ENCODE data around the gene TMEM117.
"Not testable (repeated sequence)": the region's sequence is repeated elsewhere in the genome, so short reads cannot be mapped to it uniquely, and the experiment has no call there.

The TMEM117 gene

DNA sequence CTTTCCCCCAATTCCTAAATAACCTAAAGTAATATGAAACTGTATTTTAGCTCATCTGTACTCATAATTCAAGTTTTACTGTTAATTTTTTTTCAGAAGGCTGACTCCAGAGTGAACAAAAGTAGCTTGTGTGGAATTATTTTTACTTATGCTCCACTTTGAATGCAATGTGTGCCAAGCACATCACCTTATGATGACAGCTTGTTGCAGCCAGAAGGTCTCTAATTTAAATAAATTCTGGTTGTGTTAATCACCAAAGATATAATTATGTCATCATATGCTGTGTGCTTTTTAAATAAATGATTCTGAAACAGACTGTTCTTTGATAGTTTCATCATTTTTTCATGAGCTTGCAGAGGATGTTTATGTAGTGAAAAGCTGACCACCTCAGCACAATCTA, 283.1 kb downstream of the TMEM117 start:
- no peak for DNase-seq

DNA sequence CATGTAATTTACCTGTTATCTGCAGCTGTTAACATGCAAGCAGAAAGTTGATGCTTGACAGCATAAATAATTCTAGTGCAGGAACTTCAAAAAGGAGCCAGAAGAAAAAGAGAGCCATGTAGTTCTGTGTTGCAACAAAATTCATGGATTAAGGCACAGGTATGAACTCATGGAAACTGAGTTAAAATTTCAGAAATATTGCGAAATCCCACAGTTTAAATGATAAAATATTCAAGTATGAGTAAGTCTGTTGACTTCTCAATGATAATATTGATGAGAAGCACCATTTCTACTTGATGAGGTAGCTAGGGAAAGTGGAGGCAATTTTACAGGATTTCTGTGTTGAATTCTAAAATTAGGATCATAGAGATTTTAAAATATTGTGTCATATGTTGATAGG, 290.9 kb downstream of the TMEM117 start:
- no peak for DNase-seq

DNA sequence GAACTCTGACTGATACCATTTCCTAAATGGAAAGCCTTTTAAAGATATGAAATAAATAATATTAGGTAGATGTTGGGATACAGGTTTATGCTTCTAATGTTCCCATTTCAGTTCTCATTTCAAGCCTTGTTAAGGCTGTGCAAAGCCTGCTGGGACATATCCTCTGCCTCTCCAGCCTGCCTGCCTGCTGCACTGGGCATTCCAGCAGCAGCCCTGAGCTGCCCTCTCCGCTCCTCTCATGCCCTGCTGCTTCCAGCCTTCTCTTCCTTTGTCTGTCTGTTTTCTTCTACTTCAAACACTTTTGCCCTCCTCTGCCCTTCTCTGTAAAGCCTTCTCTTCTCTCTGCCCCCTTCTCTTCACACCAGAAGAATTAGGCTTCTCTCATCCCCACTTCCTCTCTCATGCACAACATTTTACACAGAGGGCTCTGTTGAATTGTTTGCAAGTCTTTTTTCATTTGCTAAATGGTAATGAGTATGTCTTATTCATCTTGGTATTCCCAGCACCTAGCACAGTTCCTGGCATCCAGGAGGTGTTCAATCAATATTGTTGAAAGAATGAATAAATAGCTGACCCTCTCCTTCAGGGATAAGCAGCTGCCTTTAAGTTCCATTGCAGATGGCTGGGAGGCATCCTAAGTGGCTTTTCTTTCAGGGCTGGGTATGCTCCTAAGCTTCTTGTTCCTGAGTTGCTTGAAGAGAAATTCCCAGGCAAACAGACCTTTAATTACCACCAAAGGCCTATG, 292.3 kb downstream of the TMEM117 start:
- no peak for DNase-seq

GRCh38 chr12:44143175-44143574, 307.3 kb downstream of the TMEM117 start:
- no peak for DNase-seq

DNA sequence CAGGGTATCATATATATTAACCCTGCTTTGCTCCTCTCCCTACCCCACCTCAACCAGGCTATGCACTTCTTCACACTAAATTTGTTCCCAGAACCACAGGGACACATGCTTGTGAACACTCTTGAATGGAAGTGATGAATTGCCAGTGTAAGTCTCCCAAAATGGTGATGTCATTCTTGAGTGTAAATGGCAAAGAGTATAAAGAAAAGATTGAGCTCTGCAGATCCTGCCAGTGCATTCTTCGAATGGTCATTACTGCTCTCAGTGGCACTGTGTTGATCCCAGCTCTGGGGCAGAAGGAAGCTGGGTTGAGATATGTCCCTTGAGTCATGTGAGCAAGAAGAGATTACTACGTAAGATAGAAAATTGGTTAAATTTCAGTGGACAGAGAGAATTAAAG, 313.1 kb downstream of the TMEM117 start:
- DNase-seq = no peak

DNA sequence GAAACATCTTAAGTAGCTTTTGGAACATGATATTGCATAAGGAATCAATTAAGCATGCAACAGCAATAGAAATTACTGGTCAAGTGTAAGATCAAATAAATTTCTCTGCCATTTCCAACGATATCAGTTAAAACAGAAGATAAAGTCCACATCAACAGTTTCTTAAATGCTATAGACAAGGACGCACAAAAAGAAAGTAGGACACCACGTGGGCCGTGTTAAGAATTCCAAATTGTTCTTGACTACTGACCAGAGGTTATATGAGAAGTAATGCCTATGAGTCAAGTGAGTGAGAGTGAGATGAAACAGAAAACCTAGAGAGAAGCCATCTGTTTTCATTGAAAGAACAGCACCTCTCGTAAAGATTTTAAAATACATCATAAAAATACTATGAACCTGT, 318.2 kb downstream of the TMEM117 start:
- no peak for DNase-seq

- no peak for DNase-seq
These were observed 319.5 kb downstream of the TMEM117 start for GRCh38 chr12:44155358-44155757.

- no peak for DNase-seq
These were observed 321.5 kb downstream of the TMEM117 start for GRCh38 chr12:44157359-44157758.

DNA sequence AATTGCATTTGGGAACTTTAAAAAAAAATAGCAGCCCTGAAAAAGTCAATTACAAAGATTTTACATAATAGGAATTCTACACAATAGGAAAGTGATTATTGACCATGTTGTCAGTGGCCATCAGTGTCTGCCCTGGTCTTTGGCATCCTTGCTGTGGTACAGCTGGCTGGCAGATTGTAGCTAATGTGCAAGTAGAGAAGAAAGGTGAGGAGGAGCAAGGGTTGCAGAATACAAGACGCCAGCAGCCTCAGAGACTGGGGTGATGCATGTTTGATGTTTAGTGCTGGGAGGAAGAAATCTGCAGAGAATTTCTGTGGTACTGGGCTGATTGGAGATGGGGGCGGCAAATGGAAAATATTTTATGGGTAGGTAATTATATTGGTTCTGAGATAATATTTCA, 322.9 kb downstream of the TMEM117 start:
- DNase-seq = no peak

DNA sequence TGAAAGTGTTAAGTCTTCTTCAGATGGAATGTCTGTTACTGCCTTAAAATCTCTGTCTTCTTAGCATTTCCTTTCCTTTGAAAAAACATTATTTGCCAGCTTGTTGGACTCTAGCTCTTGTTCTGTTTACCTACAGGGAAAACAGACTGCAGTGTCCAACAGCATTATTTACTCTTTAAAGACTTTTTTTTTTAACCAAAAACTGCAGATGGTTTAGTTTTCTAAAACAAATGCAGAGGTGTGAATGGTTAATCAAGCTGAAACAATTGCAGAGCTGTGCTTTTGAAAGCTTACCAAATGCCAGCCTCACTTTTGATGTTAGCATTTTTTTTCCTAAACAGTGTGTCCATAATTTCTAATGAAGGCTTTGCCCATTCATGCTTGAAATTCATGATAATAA, 323.3 kb downstream of the TMEM117 start:
- no peak for DNase-seq

- DNase-seq = no peak
These were observed 324.0 kb downstream of the TMEM117 start for GRCh38 chr12:44159862-44160261.

DNA sequence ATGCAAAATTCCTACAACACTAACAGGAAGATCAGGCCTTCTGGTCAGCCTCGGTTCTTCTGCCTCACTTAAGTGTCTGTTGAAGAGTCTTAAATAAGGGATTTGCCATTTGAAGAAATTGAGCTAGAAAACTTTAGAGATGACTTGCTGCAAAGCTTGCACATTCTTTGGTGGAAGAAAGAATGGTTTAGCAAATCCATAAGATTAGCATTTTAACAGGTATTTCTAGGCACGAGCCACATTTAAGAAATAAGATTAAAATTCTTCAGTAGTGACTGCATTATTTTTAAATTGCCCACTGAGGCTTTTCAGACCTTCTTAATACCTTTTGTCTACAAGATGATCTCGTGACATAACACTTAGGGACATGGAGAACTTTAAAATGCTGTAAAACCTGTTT, 327.1 kb downstream of the TMEM117 start:
- DNase-seq = no peak

- DNase-seq = no peak
These were observed 338.2 kb downstream of the TMEM117 start for GRCh38 chr12:44174053-44174452.

GRCh38 chr12:44184499-44185206, 348.8 kb downstream of the TMEM117 start:
- DNase-seq = no peak

DNA sequence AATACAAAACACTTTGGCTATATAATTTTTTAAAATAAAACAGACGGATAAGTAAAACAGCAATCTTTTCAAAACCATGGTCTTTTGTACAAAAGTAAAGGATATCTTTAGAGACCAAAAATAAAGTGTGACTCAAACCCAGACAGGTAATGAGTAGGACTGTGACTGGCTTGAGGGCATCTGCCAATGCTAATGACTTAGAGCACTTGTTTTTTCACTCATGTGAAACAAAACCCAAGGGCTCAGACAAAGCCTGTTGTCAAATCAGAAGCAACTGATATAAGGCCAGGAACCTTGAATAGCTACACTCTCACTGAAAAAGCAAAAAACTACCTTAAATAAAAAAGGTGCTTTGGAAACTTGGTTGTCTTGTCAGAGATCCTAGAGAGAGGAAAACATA, 357.4 kb downstream of the TMEM117 start:
- DNase-seq = no peak

DNA sequence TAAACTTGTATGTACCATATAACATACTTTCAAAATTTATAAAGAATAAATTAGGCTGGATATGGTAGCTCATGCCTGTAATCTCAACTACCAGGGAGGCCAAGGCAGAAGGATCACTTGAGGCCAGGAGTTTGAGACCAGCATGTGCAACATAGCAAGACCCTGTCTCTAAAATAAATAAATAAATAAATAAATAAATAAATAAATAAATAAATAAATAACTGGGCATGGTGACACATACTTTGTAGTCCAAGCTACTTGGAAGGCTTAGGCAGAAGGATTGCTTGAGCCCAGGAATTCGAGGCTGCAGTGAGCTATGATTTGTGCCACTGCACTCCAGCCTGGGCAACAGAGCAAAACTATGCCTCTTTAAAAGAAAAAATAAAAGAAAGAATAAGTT, 359.8 kb downstream of the TMEM117 start:
- not testable (repeated sequence) for DNase-seq

DNA sequence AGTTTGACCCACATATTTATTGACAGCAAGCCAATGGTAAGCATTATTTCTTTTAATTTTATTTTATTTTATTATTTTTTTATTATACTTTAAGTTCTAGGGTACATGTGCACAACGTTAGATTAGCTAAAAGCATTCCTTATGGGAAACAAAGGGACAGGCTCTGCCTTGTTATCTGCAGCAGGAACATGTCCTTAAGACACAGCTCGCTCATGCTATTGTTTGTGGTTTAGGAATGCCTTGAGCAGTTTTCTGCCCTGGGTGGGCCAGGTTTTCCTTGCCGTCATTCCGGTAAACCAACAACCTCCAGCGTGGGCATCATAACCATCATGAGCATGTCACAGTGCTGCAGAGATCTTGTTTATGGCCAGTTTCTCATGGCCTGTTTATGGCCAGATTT, 370.2 kb downstream of the TMEM117 start:
- DNase-seq = no peak

- DNase-seq = no peak
These were observed 381.4 kb downstream of the TMEM117 start for GRCh38 chr12:44217146-44217883.

DNA sequence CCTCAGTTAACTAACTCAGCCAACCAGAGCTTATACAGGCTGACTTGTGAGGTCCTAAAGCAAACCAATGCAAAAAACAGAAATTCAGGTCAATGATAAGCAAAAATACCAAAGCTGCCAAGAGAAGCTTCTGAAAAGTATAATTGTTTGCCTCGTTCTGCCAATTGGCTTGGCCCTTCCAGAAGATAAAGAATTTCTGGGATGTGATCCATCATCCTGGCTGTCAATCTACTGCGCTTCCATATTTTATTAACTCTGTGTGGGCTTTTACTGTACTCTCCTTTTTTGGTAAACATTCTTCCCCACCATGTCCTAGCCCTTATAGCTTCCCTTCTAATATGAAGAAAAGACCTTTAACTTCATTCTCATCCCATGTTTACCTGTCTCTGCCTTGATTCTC, 387.9 kb downstream of the TMEM117 start:
- no peak for DNase-seq

DNA sequence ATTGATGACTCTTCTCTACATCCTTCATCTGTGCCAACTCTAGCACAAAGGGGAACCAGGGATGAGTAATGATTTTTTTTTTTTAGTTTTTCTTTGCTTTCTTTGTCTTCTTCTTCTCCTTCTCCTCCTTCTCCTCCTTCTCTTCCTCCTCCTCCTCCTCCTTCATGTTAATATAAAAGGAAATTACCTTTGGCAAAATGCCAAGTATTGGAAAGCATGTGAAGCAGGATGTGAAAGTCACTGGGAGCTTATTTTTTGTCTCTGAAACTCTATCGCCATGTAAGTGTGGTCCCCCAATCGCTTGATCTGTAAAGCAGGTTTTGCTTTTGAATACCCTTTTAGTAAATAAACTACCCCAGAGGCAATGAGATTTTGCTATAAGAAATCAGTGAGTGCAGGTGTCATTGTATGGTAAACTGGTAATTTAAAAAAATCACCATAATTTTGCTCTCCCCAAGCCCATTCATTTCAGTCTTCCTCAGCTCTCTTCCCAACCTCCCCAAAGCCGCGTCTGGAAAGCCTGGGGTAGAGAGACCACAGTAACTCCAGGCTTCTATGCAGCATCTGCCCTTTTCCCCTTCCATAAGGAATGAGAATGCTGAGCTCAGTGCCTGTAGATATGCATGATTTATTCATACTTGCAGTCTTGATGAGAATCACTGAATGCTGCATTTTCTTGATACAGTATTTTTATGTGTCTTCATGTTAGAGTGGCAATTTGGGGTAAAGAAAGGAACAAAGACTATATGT, 388.7 kb downstream of the TMEM117 start:
- DNase-seq = no peak

DNA sequence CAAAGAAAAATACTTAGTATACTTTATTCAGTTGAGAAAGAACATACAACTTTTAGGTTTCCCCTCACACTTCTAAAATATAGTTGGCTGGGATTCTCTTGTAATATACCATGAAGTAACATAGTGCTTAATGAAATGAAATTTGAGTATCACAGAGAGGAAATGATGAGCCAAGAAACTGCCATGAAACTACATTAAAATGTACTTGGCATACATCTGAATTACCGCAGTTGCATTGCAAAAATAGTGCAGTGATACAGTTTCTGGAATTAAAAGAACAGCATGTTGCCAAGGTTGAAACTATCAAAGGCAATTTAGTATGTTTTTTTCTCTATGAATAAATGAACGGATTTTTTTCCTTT, 389.2 kb downstream of the TMEM117 start:
- no peak for DNase-seq

- no peak for DNase-seq
These were observed 391.7 kb downstream of the TMEM117 start for GRCh38 chr12:44227616-44228015.

- DNase-seq = no peak
These were observed 394.0 kb downstream of the TMEM117 start for GRCh38 chr12:44229846-44230245.
